Measurements from ENCODE around the gene DOCK9.

GRCh38 chr13:98869408-98870090 lies 108.3 kb downstream of the DOCK9 start:
- peak; percentile 41 for TF ChIP-seq CTCF (IDR thresholded peaks at IDR 0.05; ENCODE audit: low read length)
- no peak for TF ChIP-seq EZH2 (optimal IDR thresholded peaks at IDR 0.05; ENCODE audit: low read depth, low read length)
